SK-N-SH treated with all-trans-retinoic acid at 6 μM for 48 hours (cell line): ENCODE data around the gene RAI14.

Source experiments
- ARNTL ChIP-seq: fragments of 450-650 bp; formaldehyde crosslinking; IDR thresholded peaks from 2 replicates; pipeline ENCODE4 v1.5.0; 2020; ENCODE audit warnings: low read depth, mild to moderate bottlenecking, moderate library complexity, borderline replicate concordance
- CSDC2 ChIP-seq: fragments of 250-450 bp; sonication (Bioruptor Pico); IDR thresholded peaks from 2 replicates; pipeline ENCODE4 v1.5.0; 2020; ENCODE audit warnings: mild to moderate bottlenecking, moderate library complexity
- ESRRG ChIP-seq: fragments of 250-450 bp; sonication (Bioruptor Pico); IDR thresholded peaks from 2 replicates; pipeline ENCODE4 v1.6.1; 2021; ENCODE audit warnings: mild to moderate bottlenecking
- OSR1 ChIP-seq: fragments of 250-450 bp; sonication (Bioruptor Pico); IDR thresholded peaks from 2 replicates; pipeline ENCODE4 v1.8.0; 2022; ENCODE audit warnings: moderate library complexity, mild to moderate bottlenecking, inconsistent platforms
- PPARA ChIP-seq: fragments of 250-450 bp; sonication (Bioruptor Pico); IDR thresholded peaks from 2 replicates; pipeline ENCODE4 v1.5.0; 2020; ENCODE audit warnings: mild to moderate bottlenecking, borderline replicate concordance
- SNAI2 ChIP-seq: fragments of 250-450 bp; sonication (Bioruptor Pico); IDR thresholded peaks from 2 replicates; pipeline ENCODE4 v1.5.0; 2020; ENCODE audit warnings: mild to moderate bottlenecking, moderate library complexity
- TOX ChIP-seq: fragments of 250-450 bp; sonication (Bioruptor Pico); IDR thresholded peaks from 2 replicates; pipeline ENCODE4 v1.8.0; 2021; ENCODE audit warnings: mild to moderate bottlenecking, moderate library complexity, borderline replicate concordance
- ZC3H10 ChIP-seq: fragments of 250-450 bp; sonication (Bioruptor Pico); IDR thresholded peaks from 2 replicates; pipeline ENCODE4 v1.5.1; 2021; ENCODE audit warnings: mild to moderate bottlenecking, moderate library complexity
- ZNF565 ChIP-seq: fragments of 450-650 bp; formaldehyde crosslinking; conservative IDR thresholded peaks from 2 replicates; pipeline ENCODE4 v1.5.0; 2020; ENCODE audit warnings: low read depth, mild to moderate bottlenecking, moderate library complexity
- ZNF70 ChIP-seq: fragments of 450-650 bp; formaldehyde crosslinking; IDR thresholded peaks from 2 replicates; pipeline ENCODE4 v1.5.0; 2020; ENCODE audit warnings: mild to moderate bottlenecking, moderate library complexity
- TF ChIP-seq, protein P1 (sequence below): fragments of 250-450 bp; sonication (Bioruptor Pico); IDR thresholded peaks from 2 replicates; pipeline ENCODE4 v1.5.1; 2020; ENCODE audit warnings: low read depth, mild to moderate bottlenecking, moderate library complexity
- TF ChIP-seq, protein P2 (sequence below): fragments of 250-450 bp; sonication (Bioruptor Pico); IDR thresholded peaks from 2 replicates; pipeline ENCODE4 v1.8.0; 2020; ENCODE audit warnings: mild to moderate bottlenecking, moderate library complexity, borderline replicate concordance

DNA sequence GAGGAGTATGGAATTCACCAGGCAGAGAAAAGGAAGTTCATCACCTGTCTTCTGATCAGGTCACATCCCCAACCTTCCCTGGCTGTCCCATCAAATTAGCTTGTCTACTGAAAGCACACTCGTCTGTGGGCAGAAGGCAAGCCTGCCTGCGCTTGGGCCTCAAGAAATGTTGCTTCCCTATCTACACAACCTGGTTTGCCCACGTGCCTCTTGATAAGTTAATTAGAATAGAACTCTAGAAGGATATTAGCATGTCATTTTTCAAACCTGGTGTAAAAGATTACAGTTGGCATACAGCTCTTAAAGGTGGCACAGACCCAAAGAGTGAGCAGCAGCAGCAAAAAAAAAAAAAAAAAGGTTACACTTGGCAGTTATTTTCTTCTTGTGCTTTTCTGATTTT lies 188.0 kb downstream of the RAI14 start:
- no peak for TF ChIP-seq ESRRG
- no peak for TF ChIP-seq ZC3H10 (CRISPR knock-in tag)
- TF ChIP-seq SNAI2 (CRISPR knock-in tag), result no peak
- no peak for TF ChIP-seq PPARA (CRISPR knock-in tag)
- TF ChIP-seq ZNF70, result no peak
- TF ChIP-seq, protein P1, sequence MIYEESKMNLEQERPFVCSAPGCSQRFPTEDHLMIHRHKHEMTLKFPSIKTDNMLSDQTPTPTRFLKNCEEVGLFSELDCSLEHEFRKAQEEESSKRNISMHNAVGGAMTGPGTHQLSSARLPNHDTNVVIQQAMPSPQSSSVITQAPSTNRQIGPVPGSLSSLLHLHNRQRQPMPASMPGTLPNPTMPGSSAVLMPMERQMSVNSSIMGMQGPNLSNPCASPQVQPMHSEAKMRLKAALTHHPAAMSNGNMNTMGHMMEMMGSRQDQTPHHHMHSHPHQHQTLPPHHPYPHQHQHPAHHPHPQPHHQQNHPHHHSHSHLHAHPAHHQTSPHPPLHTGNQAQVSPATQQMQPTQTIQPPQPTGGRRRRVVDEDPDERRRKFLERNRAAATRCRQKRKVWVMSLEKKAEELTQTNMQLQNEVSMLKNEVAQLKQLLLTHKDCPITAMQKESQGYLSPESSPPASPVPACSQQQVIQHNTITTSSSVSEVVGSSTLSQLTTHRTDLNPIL, result no peak
- no peak for TF ChIP-seq ARNTL (CRISPR knock-in tag)
- TF ChIP-seq, protein P2, sequence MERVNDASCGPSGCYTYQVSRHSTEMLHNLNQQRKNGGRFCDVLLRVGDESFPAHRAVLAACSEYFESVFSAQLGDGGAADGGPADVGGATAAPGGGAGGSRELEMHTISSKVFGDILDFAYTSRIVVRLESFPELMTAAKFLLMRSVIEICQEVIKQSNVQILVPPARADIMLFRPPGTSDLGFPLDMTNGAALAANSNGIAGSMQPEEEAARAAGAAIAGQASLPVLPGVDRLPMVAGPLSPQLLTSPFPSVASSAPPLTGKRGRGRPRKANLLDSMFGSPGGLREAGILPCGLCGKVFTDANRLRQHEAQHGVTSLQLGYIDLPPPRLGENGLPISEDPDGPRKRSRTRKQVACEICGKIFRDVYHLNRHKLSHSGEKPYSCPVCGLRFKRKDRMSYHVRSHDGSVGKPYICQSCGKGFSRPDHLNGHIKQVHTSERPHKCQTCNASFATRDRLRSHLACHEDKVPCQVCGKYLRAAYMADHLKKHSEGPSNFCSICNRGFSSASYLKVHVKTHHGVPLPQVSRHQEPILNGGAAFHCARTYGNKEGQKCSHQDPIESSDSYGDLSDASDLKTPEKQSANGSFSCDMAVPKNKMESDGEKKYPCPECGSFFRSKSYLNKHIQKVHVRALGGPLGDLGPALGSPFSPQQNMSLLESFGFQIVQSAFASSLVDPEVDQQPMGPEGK (CRISPR knock-in tag), result no peak
- no peak for TF ChIP-seq OSR1
- no peak for TF ChIP-seq CSDC2 (CRISPR knock-in tag)
- TF ChIP-seq ZNF565, result no peak
- TF ChIP-seq TOX (CRISPR knock-in tag), result no peak
